ENCODE results near the gene OR12D2. TPM values are rescaled to one million over a fixed set of nuclear protein-coding genes. Genes with fewer than 3 reads are reported as not detected.

OR12D2 gene
- polyA plus RNA-seq, 1 donor (not counting 4 experiments of a cell fraction or from before 2014, with no cell fraction given) = not detected

- DNase-seq (ENCODE audit: low read depth, low spot score) (no peak), FAIRE-seq (no peak)
- no peak for TF ChIP-seq CTCF (optimal IDR thresholded peaks at IDR 0.05 in 1 of 3, IDR thresholded peaks at IDR 0.05 in 1 of 3, conservative IDR thresholded peaks at IDR 0.05 in 1 of 3; ENCODE audit: extremely low read depth in 1 of 3, insufficient read depth in 2 of 3, low read length in 3 of 3)
- H3K79me2 ChIP-seq (ENCODE audit: control insufficient read depth, insufficient read depth, low read length) = no peaks in the 10 kb centered on the region
- H2AFZ ChIP-seq (ENCODE audit: control insufficient read depth, low read length) = no peak overlapping the region
- H3K27ac ChIP-seq (ENCODE audit: control insufficient read depth, insufficient read depth, low read length) = no peak overlapping the region
- no peaks in the 10 kb centered on the region for H3K36me3 ChIP-seq (ENCODE audit: control insufficient read depth in 2 of 2, extremely low read depth in 1 of 2, insufficient read depth in 2 of 2, low read length in 2 of 2)
- no peaks in the 10 kb centered on the region for H4K20me1 ChIP-seq (ENCODE audit: control insufficient read depth, extremely low read depth, insufficient read depth, low read length)
- no peaks in the 10 kb centered on the region for H3K9me3 ChIP-seq (ENCODE audit: control insufficient read depth, low read depth, low read length)
- dilution Hi-C loops (cut with MboI; ENCODE audit: extremely low pct_ligation_motif_present, low sequenced_read_pairs) = no loop called here
- no peak overlapping the region for H3K9ac ChIP-seq (ENCODE audit: control insufficient read depth, extremely low read depth, insufficient read depth, low read length)
- no peaks in the 10 kb centered on the region for H3K27me3 ChIP-seq (ENCODE audit: control insufficient read depth, extremely low read depth, insufficient read depth, low read length)
- H3K4me1 ChIP-seq (ENCODE audit: control insufficient read depth, extremely low read depth, insufficient read depth, low read length) = no peaks in the 10 kb centered on the region
- H3K4me2 ChIP-seq (ENCODE audit: control insufficient read depth, extremely low read depth, insufficient read depth, low read depth, low read length) = no peak overlapping the region
- H3K9me1 ChIP-seq (ENCODE audit: control insufficient read depth, extremely low read depth, insufficient read depth, low read length) = no peaks in the 10 kb centered on the region
- no peak overlapping the region for H3K4me3 ChIP-seq (ENCODE audit: control insufficient read depth in 2 of 3, extremely low read depth in 1 of 3, insufficient read depth in 2 of 3, low read depth in 1 of 3, low read length in 3 of 3)
These were observed 29.6 kb downstream of the OR12D2 start for GRCh38 chr6:29425075-29425474.

- Histone ChIP-seq H3K9ac (ENCODE audit: control insufficient read depth, extremely low read depth, insufficient read depth, low read length) (no peak overlapping the region), H3K27me3 (ENCODE audit: control insufficient read depth, extremely low read depth, insufficient read depth, low read length) (no peaks in the 10 kb centered on the region), H3K79me2 (ENCODE audit: control insufficient read depth, insufficient read depth, low read length) (no peaks in the 10 kb centered on the region), H3K27ac (ENCODE audit: control insufficient read depth, insufficient read depth, low read length) (no peak overlapping the region), H2AFZ (ENCODE audit: control insufficient read depth, low read length) (no peak overlapping the region), H3K9me3 (ENCODE audit: control insufficient read depth, low read depth, low read length) (no peaks in the 10 kb centered on the region), H4K20me1 (ENCODE audit: control insufficient read depth, extremely low read depth, insufficient read depth, low read length) (no peaks in the 10 kb centered on the region), H3K4me1 (ENCODE audit: control insufficient read depth, extremely low read depth, insufficient read depth, low read length) (no peaks in the 10 kb centered on the region), H3K36me3 (ENCODE audit: control insufficient read depth in 2 of 2, extremely low read depth in 1 of 2, insufficient read depth in 2 of 2, low read length in 2 of 2) (no peaks in the 10 kb centered on the region), H3K9me1 (ENCODE audit: control insufficient read depth, extremely low read depth, insufficient read depth, low read length) (no peaks in the 10 kb centered on the region), H3K4me2 (ENCODE audit: control insufficient read depth, extremely low read depth, insufficient read depth, low read depth, low read length) (no peak overlapping the region), H3K4me3 (ENCODE audit: control insufficient read depth in 2 of 3, extremely low read depth in 1 of 3, insufficient read depth in 2 of 3, low read depth in 1 of 3, low read length in 3 of 3) (no peak overlapping the region)
- no peak for TF ChIP-seq EZH2 (IDR thresholded peaks at IDR 0.05; ENCODE audit: low read length)
- TF ChIP-seq CTCF (optimal IDR thresholded peaks at IDR 0.05 in 1 of 3, IDR thresholded peaks at IDR 0.05 in 1 of 3, conservative IDR thresholded peaks at IDR 0.05 in 1 of 3; ENCODE audit: extremely low read depth in 1 of 3, insufficient read depth in 2 of 3, low read length in 3 of 3) = peak in 1 of 3 experiments; percentile 40
- no peak for DNase-seq (ENCODE audit: low read depth, low spot score)
- dilution Hi-C loops (cut with MboI; ENCODE audit: extremely low pct_ligation_motif_present, low sequenced_read_pairs) = no loop called here
- no peak for FAIRE-seq
These were observed 31.2 kb downstream of the OR12D2 start for GRCh38 chr6:29426654-29427053.
